ENCODE data around the gene OR52L1. TPM values are rescaled to one million over a fixed set of nuclear protein-coding genes. Genes with fewer than 3 reads are reported as not detected.

Gene OR52L1
- total RNA-seq, 4 donors from 2014 or later = not detected

- no peak within 1 kb of the TSS for H3K27ac ChIP-seq
- TF ChIP-seq POLR2A (IDR thresholded peaks at IDR 0.05) = no peak
- no peak for TF ChIP-seq CTCF (IDR thresholded peaks at IDR 0.05)
- no peak for DNase-seq
- no peak within 1 kb of the TSS for H3K4me3 ChIP-seq
- no peaks in the 10 kb centered on the region for H3K4me1 ChIP-seq
- H3K36me3 ChIP-seq = no peaks in the 10 kb centered on the region
- H3K27me3 ChIP-seq = no peaks in the 10 kb centered on the region
- intact Hi-C loops (cut with DNase I; ENCODE audit: low total_unique reads) = no loop called here
- no peaks in the 10 kb centered on the region for H3K9me3 ChIP-seq
These were observed 44.8 kb downstream of the OR52L1 start, which contains the start of gene OR56A3 for GRCh38 chr11:5941951-5942350. Gene OR56A3 (plus strand): TSS chr11:5942251. CDS start chr11:5947347, 5,096 bp downstream.

- DNase-seq = no peak
- intact Hi-C loops (cut with DNase I; ENCODE audit: low total_unique reads) = no loop called here
- no peaks in the 10 kb centered on the region for H3K27me3 ChIP-seq
- no peak overlapping the region for H3K4me3 ChIP-seq
- TF ChIP-seq POLR2A (IDR thresholded peaks at IDR 0.05) (no peak), CTCF (IDR thresholded peaks at IDR 0.05) (no peak)
- no peaks in the 10 kb centered on the region for H3K9me3 ChIP-seq
- no peaks in the 10 kb centered on the region for H3K4me1 ChIP-seq
- H3K36me3 ChIP-seq = no peaks in the 10 kb centered on the region
- no peak overlapping the region for H3K27ac ChIP-seq
These were observed 46.0 kb downstream of the OR52L1 start for GRCh38 chr11:5940748-5941147.

GRCh38 chr11:5938603-5938965 lies 48.2 kb downstream of the OR52L1 start:
- Histone ChIP-seq H3K4me3 (no peak overlapping the region), H3K9me3 (no peaks in the 10 kb centered on the region), H3K27ac (no peak overlapping the region), H3K27me3 (no peaks in the 10 kb centered on the region), H3K36me3 (no peaks in the 10 kb centered on the region), H3K4me1 (no peaks in the 10 kb centered on the region)
- intact Hi-C loops (cut with DNase I; ENCODE audit: low total_unique reads) = no loop called here
- DNase-seq = no peak
- TF ChIP-seq CTCF (IDR thresholded peaks at IDR 0.05) (no peak), POLR2A (IDR thresholded peaks at IDR 0.05) (no peak)

GRCh38 chr11:5937868-5938602 lies 48.8 kb downstream of the OR52L1 start:
- no peak for DNase-seq
- Histone ChIP-seq H3K4me1 (no peaks in the 10 kb centered on the region), H3K36me3 (no peaks in the 10 kb centered on the region), H3K4me3 (no peak overlapping the region), H3K9me3 (no peaks in the 10 kb centered on the region), H3K27ac (no peak overlapping the region), H3K27me3 (no peaks in the 10 kb centered on the region)
- intact Hi-C loops (cut with DNase I; ENCODE audit: low total_unique reads) = no loop called here
- TF ChIP-seq CTCF (IDR thresholded peaks at IDR 0.05) (no peak), POLR2A (IDR thresholded peaks at IDR 0.05) (no peak)

Small RNA genes within 50 kb of the gene (small RNA-seq; reads per million reads assigned to genes)
- not detected for gene RNA5SP329

Other genes starting within 250 kb of the OR52L1 start
- gene OR52N4, start 232.7 kb downstream of the OR52L1 start, total RNA-seq = 1 to 10 TPM in 1 of 4 donors, not detected in 3; 1.9 TPM
- gene OR52N5, start 203.6 kb downstream of the OR52L1 start, total RNA-seq = under 1 TPM in 1 of 4 donors, not detected in 3; 0.14 TPM
- gene OR52N1, start 195.7 kb downstream of the OR52L1 start, total RNA-seq = under 1 TPM in 1 of 4 donors, not detected in 3; 0.07 TPM
- gene OR52N2, start 178.1 kb downstream of the OR52L1 start, total RNA-seq = not detected
- gene OR52E6, start 145.1 kb downstream of the OR52L1 start, total RNA-seq = not detected
- gene OR52E8, start 129.3 kb downstream of the OR52L1 start, total RNA-seq = not detected
- gene OR52E4, start 106.4 kb downstream of the OR52L1 start, total RNA-seq = not detected
- gene OR52E5, start 93.8 kb downstream of the OR52L1 start, total RNA-seq = not detected
- gene OR56A3, start 44.7 kb downstream of the OR52L1 start, total RNA-seq = not detected
- gene OR56A5, start 18.5 kb downstream of the OR52L1 start, total RNA-seq = not detected
- not detected for gene OR56A4, start 20.0 kb upstream of the OR52L1 start, total RNA-seq
- gene OR56A1, start 43.8 kb upstream of the OR52L1 start, total RNA-seq = under 1 TPM in 2 of 4 donors, not detected in 2; 0.07 to 0.12 TPM
- gene OR56B4, start 120.7 kb upstream of the OR52L1 start, total RNA-seq = not detected
- gene OR52B2, start 183.3 kb upstream of the OR52L1 start, total RNA-seq = not detected
- gene OR52W1, start 212.2 kb upstream of the OR52L1 start, total RNA-seq = not detected
- gene C11orf42, start 218.6 kb upstream of the OR52L1 start, total RNA-seq = not detected
- gene FHIP1B, start 247.7 kb upstream of the OR52L1 start, total RNA-seq = 10 to 100 TPM; 15.4 to 39.8 (median 30.7) TPM

Data from uterus (tissue), 4 donors.